NCI-H2171 treated with DMSO at 0.1 percent for 48 hours (cell line): Measurements from ENCODE around the gene BARX1.
A peak's percentile ranks its signal among the peaks of the same experiment; 100 is the strongest.
"Not testable (repeated sequence)": the region's sequence is repeated elsewhere in the genome, so short reads cannot be mapped to it uniquely, and the experiment has no call there.

Experiments used
- DNase-seq: peaks from one replicate; lab custom pipeline; 2025; lab: John Stamatoyannopoulos, UW

The BARX1 gene

GRCh38 chr9:93955111-93955980, at the start of gene BARX1:
Gene BARX1 (minus strand): TSS chr9:93955355. CDS start chr9:93955146, 209 bp downstream.
- peak; percentile 69 for DNase-seq

- DNase-seq = peak; percentile 65
Measured at GRCh38 chr9:94002316-94003140, 47.4 kb upstream of the BARX1 start.

- DNase-seq = no peak
Measured at GRCh38 chr9:93996863-93997262, 41.7 kb upstream of the BARX1 start.

- no peak for DNase-seq
Measured at GRCh38 chr9:93996367-93996766, 41.2 kb upstream of the BARX1 start.

GRCh38 chr9:93994545-93994944, 39.4 kb upstream of the BARX1 start:
- no peak for DNase-seq

GRCh38 chr9:93994132-93994531, 39.0 kb upstream of the BARX1 start:
- no peak for DNase-seq

- DNase-seq = no peak
Measured at GRCh38 chr9:93992830-93993229, 37.7 kb upstream of the BARX1 start.

GRCh38 chr9:93990448-93990847, 35.3 kb upstream of the BARX1 start:
- no peak for DNase-seq

GRCh38 chr9:93988056-93988455, 32.9 kb upstream of the BARX1 start:
- no peak for DNase-seq

- DNase-seq = no peak
Measured at GRCh38 chr9:93984860-93985259, 29.7 kb upstream of the BARX1 start.

- no peak for DNase-seq
Measured at GRCh38 chr9:93983875-93984274, 28.7 kb upstream of the BARX1 start.

- no peak for DNase-seq
Measured at GRCh38 chr9:93979721-93980120, 24.6 kb upstream of the BARX1 start.

GRCh38 chr9:93978551-93978950, 23.4 kb upstream of the BARX1 start:
- no peak for DNase-seq

- DNase-seq = no peak
Measured at GRCh38 chr9:93976973-93977372, 21.8 kb upstream of the BARX1 start.

GRCh38 chr9:93976081-93976480, 20.9 kb upstream of the BARX1 start:
- DNase-seq = no peak

GRCh38 chr9:93975262-93975661, 20.1 kb upstream of the BARX1 start:
- DNase-seq = no peak

GRCh38 chr9:93974151-93974550, 19.0 kb upstream of the BARX1 start:
- DNase-seq = no peak

- not testable (repeated sequence) for DNase-seq
Measured at GRCh38 chr9:93972655-93973054, 17.5 kb upstream of the BARX1 start.

GRCh38 chr9:93969328-93969661, 14.1 kb upstream of the BARX1 start:
- no peak for DNase-seq

- no peak for DNase-seq
Measured at GRCh38 chr9:93968451-93969327, 13.5 kb upstream of the BARX1 start.

- no peak for DNase-seq
Measured at GRCh38 chr9:93967020-93967803, 12.1 kb upstream of the BARX1 start.
